ENCODE data around the gene CLECL1.

DNA sequence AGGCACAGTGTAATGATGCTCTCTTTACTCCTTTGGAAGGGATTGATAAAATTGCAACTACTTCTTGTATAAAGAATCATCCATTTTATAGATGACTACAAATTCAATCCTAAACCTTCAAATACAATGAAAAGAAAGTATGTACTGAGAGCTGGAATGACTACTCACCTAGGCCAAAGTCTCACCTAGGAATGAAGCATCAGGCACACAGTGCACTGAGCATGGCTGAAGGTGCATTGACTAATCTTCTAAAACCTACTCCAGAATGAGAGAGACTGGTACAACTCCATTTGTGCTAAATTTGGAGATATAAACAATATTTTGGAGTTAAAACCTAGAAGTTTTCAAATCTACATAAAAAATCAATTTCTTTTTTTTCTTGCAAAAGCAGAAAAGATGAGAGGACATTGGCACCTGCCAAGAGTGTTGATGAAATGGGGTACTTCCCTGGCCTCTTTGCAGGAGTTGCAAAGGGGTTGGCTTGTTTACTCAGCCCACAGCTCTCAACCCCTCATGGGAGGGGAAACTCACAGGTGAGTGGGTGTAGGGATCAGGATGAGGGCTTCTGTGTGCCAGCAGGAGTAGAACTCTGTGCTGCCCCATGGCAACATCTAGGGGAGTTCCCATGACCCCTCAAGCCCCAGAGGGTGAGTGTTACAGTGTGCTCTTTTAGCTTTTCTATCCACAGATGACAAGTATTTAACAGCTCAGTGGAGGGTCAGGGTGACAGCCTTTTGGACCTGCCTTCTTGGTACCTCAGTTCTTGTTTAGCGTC lies 31.3 kb downstream of the CLECL1 start:
- TF ChIP-seq TAF1 (IDR thresholded peaks at IDR 0.05; ENCODE audit: borderline replicate concordance, insufficient read depth, low read length) (no peak), POLR2AphosphoS5 (IDR thresholded peaks at IDR 0.05; ENCODE audit: low read depth, low read length) (no peak)
- TF ChIP-seq, protein P1, sequence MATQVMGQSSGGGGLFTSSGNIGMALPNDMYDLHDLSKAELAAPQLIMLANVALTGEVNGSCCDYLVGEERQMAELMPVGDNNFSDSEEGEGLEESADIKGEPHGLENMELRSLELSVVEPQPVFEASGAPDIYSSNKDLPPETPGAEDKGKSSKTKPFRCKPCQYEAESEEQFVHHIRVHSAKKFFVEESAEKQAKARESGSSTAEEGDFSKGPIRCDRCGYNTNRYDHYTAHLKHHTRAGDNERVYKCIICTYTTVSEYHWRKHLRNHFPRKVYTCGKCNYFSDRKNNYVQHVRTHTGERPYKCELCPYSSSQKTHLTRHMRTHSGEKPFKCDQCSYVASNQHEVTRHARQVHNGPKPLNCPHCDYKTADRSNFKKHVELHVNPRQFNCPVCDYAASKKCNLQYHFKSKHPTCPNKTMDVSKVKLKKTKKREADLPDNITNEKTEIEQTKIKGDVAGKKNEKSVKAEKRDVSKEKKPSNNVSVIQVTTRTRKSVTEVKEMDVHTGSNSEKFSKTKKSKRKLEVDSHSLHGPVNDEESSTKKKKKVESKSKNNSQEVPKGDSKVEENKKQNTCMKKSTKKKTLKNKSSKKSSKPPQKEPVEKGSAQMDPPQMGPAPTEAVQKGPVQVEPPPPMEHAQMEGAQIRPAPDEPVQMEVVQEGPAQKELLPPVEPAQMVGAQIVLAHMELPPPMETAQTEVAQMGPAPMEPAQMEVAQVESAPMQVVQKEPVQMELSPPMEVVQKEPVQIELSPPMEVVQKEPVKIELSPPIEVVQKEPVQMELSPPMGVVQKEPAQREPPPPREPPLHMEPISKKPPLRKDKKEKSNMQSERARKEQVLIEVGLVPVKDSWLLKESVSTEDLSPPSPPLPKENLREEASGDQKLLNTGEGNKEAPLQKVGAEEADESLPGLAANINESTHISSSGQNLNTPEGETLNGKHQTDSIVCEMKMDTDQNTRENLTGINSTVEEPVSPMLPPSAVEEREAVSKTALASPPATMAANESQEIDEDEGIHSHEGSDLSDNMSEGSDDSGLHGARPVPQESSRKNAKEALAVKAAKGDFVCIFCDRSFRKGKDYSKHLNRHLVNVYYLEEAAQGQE (IDR thresholded peaks at IDR 0.05; ENCODE audit: insufficient read depth in 1 of 2, low read depth in 2 of 2, low read length in 2 of 2): no peak
